ENCODE data around the gene ATG13. TPM values are rescaled to one million over a fixed set of nuclear protein-coding genes. Genes with fewer than 3 reads are reported as not detected.

Gene ATG13
- polyA plus RNA-seq, 1 of the 3 experiments (the other 2 are of a cell fraction), result 39.4 TPM

DNA sequence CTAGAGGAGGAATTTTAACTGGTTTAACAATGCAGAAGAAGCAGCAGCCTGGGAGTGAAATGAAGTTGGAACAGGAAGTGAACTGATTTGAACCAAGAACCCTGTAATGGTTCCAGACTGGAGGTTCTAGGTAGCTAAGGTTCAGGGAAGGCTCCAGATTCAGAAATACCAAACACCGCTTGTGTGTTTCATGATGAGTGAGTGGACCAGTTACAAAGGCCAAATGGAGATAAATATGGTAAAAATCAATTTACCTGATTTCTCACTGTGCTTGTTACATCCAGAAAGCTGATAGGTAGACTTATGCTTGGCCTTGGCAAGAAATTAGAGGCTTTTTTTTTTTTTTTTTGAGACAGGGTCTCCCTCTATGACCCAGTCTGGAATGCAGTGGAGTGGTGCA lies 12.9 kb downstream of the ATG13 start:
- no peak overlapping the region for H3K27ac ChIP-seq (ENCODE audit: low read depth in 2 of 2, low read length in 1 of 2)
- 100% methylated on average over 1 of the region's 1 CpG for WGBS (ENCODE audit: low lambda C conversion rate)
- no peaks in the 10 kb centered on the region for H3K27me3 ChIP-seq (ENCODE audit: insufficient read depth)
- no peak overlapping the region for H2AFZ ChIP-seq (ENCODE audit: low read depth)
- CTCF ChIA-PET, result interaction anchor here (1.1 to 2.1 kb wide), 2 partner anchors 12 to 26 kb away, joined by 3 to 7 read pairs; partner anchors contain the start of gene ATG13
- POLR2A ChIA-PET, result no interaction called here
- H3F3A ChIP-seq (replicated peaks; ENCODE audit: insufficient read depth), result peaks cover 8% of the 10 kb centered on the region
- no peak for DNase-seq
- H4K20me1 ChIP-seq (ENCODE audit: insufficient read depth), result no peaks in the 10 kb centered on the region
- H3K9ac ChIP-seq, result no peak overlapping the region
- TF ChIP-seq TEAD4 (IDR thresholded peaks at IDR 0.05; ENCODE audit: borderline replicate concordance, insufficient read depth) (no peak), POLR2AphosphoS5 (IDR thresholded peaks at IDR 0.05; ENCODE audit: low read depth, low read length) (no peak), RCOR1 (IDR thresholded peaks at IDR 0.05; ENCODE audit: low read length) (no peak), FOXJ3 (CRISPR knock-in tag; IDR thresholded peaks at IDR 0.05) (no peak), RAD21 (IDR thresholded peaks at IDR 0.05; ENCODE audit: low read length) (no peak), RFX5 (IDR thresholded peaks at IDR 0.05; ENCODE audit: low read length) (no peak), JUND (IDR thresholded peaks at IDR 0.05) (no peak), SMC3 (IDR thresholded peaks at IDR 0.05; ENCODE audit: low read depth, low read length) (no peak), FOXM1 (IDR thresholded peaks at IDR 0.05; ENCODE audit: low read depth) (no peak), GATA2 (CRISPR knock-in tag; IDR thresholded peaks at IDR 0.05) (no peak), ELF1 (IDR thresholded peaks at IDR 0.05) (no peak), YY1 (IDR thresholded peaks at IDR 0.05; ENCODE audit: low read depth) (no peak), SIN3A (IDR thresholded peaks at IDR 0.05; ENCODE audit: borderline replicate concordance, low read depth, low read length) (no peak)
- TF ChIP-seq, protein P1, sequence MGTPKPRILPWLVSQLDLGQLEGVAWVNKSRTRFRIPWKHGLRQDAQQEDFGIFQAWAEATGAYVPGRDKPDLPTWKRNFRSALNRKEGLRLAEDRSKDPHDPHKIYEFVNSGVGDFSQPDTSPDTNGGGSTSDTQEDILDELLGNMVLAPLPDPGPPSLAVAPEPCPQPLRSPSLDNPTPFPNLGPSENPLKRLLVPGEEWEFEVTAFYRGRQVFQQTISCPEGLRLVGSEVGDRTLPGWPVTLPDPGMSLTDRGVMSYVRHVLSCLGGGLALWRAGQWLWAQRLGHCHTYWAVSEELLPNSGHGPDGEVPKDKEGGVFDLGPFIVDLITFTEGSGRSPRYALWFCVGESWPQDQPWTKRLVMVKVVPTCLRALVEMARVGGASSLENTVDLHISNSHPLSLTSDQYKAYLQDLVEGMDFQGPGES (IDR thresholded peaks at IDR 0.05; ENCODE audit: low read depth, low read length), result no peak
- TF ChIP-seq, protein P2, sequence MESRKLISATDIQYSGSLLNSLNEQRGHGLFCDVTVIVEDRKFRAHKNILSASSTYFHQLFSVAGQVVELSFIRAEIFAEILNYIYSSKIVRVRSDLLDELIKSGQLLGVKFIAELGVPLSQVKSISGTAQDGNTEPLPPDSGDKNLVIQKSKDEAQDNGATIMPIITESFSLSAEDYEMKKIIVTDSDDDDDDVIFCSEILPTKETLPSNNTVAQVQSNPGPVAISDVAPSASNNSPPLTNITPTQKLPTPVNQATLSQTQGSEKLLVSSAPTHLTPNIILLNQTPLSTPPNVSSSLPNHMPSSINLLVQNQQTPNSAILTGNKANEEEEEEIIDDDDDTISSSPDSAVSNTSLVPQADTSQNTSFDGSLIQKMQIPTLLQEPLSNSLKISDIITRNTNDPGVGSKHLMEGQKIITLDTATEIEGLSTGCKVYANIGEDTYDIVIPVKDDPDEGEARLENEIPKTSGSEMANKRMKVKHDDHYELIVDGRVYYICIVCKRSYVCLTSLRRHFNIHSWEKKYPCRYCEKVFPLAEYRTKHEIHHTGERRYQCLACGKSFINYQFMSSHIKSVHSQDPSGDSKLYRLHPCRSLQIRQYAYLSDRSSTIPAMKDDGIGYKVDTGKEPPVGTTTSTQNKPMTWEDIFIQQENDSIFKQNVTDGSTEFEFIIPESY (IDR thresholded peaks at IDR 0.05; ENCODE audit: borderline replicate concordance, low read depth), result no peak
- TF ChIP-seq, protein P3, sequence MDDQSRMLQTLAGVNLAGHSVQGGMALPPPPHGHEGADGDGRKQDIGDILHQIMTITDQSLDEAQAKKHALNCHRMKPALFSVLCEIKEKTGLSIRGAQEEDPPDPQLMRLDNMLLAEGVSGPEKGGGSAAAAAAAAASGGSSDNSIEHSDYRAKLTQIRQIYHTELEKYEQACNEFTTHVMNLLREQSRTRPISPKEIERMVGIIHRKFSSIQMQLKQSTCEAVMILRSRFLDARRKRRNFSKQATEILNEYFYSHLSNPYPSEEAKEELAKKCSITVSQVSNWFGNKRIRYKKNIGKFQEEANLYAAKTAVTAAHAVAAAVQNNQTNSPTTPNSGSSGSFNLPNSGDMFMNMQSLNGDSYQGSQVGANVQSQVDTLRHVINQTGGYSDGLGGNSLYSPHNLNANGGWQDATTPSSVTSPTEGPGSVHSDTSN (IDR thresholded peaks at IDR 0.05), result no peak
- TF ChIP-seq, protein P4, sequence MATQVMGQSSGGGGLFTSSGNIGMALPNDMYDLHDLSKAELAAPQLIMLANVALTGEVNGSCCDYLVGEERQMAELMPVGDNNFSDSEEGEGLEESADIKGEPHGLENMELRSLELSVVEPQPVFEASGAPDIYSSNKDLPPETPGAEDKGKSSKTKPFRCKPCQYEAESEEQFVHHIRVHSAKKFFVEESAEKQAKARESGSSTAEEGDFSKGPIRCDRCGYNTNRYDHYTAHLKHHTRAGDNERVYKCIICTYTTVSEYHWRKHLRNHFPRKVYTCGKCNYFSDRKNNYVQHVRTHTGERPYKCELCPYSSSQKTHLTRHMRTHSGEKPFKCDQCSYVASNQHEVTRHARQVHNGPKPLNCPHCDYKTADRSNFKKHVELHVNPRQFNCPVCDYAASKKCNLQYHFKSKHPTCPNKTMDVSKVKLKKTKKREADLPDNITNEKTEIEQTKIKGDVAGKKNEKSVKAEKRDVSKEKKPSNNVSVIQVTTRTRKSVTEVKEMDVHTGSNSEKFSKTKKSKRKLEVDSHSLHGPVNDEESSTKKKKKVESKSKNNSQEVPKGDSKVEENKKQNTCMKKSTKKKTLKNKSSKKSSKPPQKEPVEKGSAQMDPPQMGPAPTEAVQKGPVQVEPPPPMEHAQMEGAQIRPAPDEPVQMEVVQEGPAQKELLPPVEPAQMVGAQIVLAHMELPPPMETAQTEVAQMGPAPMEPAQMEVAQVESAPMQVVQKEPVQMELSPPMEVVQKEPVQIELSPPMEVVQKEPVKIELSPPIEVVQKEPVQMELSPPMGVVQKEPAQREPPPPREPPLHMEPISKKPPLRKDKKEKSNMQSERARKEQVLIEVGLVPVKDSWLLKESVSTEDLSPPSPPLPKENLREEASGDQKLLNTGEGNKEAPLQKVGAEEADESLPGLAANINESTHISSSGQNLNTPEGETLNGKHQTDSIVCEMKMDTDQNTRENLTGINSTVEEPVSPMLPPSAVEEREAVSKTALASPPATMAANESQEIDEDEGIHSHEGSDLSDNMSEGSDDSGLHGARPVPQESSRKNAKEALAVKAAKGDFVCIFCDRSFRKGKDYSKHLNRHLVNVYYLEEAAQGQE (IDR thresholded peaks at IDR 0.05; ENCODE audit: low read depth, low read length), result no peak
- TF ChIP-seq, protein P5, sequence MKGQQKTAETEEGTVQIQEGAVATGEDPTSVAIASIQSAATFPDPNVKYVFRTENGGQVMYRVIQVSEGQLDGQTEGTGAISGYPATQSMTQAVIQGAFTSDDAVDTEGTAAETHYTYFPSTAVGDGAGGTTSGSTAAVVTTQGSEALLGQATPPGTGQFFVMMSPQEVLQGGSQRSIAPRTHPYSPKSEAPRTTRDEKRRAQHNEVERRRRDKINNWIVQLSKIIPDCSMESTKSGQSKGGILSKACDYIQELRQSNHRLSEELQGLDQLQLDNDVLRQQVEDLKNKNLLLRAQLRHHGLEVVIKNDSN (IDR thresholded peaks at IDR 0.05; ENCODE audit: borderline replicate concordance, low read depth), result no peak
- TF ChIP-seq, protein P6, sequence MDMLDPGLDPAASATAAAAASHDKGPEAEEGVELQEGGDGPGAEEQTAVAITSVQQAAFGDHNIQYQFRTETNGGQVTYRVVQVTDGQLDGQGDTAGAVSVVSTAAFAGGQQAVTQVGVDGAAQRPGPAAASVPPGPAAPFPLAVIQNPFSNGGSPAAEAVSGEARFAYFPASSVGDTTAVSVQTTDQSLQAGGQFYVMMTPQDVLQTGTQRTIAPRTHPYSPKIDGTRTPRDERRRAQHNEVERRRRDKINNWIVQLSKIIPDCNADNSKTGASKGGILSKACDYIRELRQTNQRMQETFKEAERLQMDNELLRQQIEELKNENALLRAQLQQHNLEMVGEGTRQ (IDR thresholded peaks at IDR 0.05; ENCODE audit: borderline replicate concordance, low read depth, low read length), result no peak
- H3K79me2 ChIP-seq (ENCODE audit: insufficient read depth), result peaks cover 23% of the 10 kb centered on the region; the same call in 1 of the 2 replicates
- peaks cover 17 to 28% of the 10 kb centered on the region in 2 experiments for H3K36me3 ChIP-seq (replicated peaks in 1 of 2; ENCODE audit: control insufficient read depth in 1 of 2, insufficient read depth in 2 of 2, low read length in 1 of 2)
- no peaks in the 10 kb centered on the region for H3K9me2 ChIP-seq
- H3K9me3 ChIP-seq, result no peaks in the 10 kb centered on the region
- H3K4me2 ChIP-seq, result no peak overlapping the region
- no peak overlapping the region for H3K4me3 ChIP-seq (ENCODE audit: low read depth in 2 of 2, low read length in 1 of 2)
- no peaks in the 10 kb centered on the region for H3K4me1 ChIP-seq (ENCODE audit: control insufficient read depth in 1 of 2, insufficient read depth in 2 of 2, low read depth in 1 of 2, low read length in 1 of 2)

Measured in SK-N-SH (cell line).